NOMO-1 treated with DMSO at 0.1 percent for 48 hours (cell line): ENCODE measurements around the gene FAM168A.

Experiments used
- DNase-seq: peaks from one replicate; lab custom pipeline; 2025; ENCODE audit not compliant: unreplicated experiment; lab: John Stamatoyannopoulos, UW

The FAM168A gene

GRCh38 chr11:73559743-73560142 lies 38.2 kb downstream of the FAM168A start:
- no peak for DNase-seq

DNA sequence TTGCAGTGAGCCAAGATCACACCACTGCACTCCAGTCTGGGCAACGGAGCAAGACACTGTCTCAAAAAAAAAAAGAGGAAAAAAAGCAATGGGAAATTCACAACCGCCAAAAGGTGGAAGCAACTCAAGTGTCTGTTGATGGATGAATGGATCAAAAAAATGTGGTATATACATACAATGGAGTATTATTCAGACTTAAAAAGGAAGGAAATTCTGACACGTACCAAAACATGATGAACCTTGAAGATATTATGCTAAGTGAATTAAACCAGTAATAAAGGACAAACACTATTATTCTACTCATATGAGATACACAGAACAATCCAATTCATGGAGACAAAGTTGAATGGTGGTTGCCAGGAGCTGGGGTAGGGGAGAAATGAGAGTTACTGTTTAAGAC lies 40.9 kb downstream of the FAM168A start:
- DNase-seq: no peak

- DNase-seq: no peak
Measured at GRCh38 chr11:73555615-73556014, 42.3 kb downstream of the FAM168A start.

GRCh38 chr11:73554671-73555320 lies 43.1 kb downstream of the FAM168A start:
- DNase-seq: peak; percentile 71

DNA sequence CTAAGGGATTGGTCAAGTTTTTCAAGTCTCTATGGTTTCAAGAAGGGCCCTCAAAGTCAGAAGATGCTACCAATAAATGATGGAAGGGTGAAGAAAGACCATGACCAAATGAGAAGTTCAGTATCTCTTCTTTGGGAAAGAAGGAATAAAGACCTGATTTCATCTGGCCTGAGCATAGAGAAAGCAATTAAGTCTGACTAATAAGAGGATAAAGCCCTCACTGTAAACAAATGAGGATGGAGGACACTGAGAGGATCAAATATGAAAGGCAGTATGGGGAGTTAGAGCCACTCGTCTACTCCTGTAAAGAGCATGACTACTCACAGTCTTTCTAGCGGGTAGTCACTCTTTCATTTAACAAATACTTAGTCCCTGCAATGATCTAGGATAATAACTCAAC lies 44.6 kb downstream of the FAM168A start:
- DNase-seq: no peak

DNA sequence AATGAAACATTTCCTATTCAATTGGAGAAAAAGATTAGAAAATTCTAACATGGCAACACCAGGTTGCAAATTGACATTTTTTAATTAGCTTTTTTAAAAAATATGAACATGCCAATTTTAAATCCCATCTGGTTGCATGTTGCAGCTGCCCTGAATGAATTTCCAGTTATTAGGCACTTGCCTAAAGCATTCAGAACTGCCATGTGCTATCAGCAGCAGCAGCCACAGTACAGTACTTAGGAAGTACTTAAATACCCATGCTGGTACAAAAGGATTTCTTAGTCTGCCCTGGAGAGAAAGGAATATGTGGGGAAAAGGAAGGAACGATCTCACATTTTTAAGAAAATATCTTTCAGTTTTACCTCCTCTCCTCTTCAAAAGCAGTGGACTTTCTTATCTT lies 46.2 kb downstream of the FAM168A start:
- DNase-seq: no peak

GRCh38 chr11:73549376-73549775 lies 48.5 kb downstream of the FAM168A start:
- no peak for DNase-seq

DNA sequence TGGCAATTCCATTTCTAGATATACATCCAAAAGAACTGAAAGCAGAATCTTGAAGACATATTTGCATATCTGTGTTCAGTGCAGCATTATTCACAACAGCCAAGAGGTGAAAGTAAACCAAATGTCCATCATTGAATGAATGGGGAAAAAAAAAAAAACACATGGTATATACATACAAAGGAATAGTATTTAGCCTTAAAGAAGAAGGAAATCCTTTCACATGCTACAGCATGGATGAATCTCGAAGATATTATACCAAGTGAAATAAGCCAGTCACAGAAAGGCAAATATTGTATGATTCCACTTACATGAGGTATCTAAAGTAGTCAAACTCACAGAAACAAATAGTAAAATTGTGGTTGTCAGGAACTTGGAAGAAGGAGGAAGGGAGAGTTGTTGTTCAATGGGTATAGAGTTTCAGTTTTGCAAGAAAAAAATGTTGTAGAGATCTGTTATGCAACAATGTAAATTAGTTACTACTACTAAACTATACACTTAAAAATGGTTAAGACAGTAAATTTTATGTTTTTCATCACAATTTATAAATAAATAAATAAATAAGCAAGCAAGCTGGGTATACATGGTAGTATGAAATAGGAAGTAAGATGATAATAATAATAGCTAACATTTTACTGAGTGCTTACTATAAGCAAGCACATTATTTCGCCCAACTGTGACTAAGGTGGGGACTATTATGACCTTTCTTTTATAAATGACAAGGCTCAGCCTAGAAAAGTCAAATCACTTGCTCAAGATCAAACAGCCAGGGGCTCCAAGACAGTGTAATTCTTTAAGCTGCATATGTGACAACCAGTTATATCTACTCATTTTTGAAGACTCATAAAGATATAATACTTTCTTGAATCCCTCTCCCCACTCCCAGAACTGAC lies 50.0 kb downstream of the FAM168A start:
- DNase-seq: peak; percentile 76

- peak; percentile 87 for DNase-seq
Measured at GRCh38 chr11:73542175-73542574, 55.7 kb downstream of the FAM168A start.

- no peak for DNase-seq
Measured at GRCh38 chr11:73539506-73540084, 58.3 kb downstream of the FAM168A start.

GRCh38 chr11:73538381-73538872 lies 59.5 kb downstream of the FAM168A start:
- DNase-seq: peak; percentile 85

DNA sequence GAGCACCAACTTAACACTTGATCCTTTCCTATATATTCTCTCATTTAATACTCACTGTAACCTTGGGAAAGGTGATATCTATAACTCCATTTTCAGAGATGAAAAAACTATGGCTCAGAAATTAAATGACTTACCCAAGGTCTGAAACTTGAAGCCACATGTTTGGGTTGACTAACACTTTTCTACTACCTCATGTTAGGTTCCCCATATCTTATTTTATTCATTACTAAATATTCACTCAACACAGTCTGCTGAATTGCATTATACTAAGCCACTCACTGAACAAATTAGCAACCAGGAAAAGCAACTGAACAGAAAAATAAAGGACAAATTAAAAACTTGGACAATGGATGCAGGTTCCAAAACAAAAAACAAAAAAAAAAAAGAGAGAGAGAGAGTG lies 59.9 kb downstream of the FAM168A start:
- DNase-seq: peak; percentile 12

GRCh38 chr11:73536961-73537360 lies 61.0 kb downstream of the FAM168A start:
- peak; percentile 83 for DNase-seq

DNA sequence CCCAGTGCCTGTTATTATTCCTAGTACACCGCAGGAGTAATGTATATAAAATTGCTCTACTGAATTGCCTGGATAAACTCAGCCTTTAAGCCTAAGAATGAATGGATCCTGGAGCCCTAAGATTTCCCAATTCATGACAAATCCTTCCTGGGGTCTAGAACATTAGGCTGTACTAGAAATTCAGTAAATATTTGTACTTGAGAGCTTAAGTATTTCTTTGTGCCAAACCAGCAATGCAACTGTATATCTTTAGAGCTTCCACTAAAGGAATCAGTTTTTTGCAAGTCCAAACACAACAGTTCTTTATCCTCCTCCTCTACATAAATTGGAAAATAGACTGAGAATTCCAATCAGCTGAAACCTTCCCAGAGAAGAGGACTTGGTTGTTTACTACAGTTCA lies 65.6 kb downstream of the FAM168A start:
- DNase-seq: no peak

- DNase-seq: no peak
Measured at GRCh38 chr11:73531386-73531785, 66.5 kb downstream of the FAM168A start.

GRCh38 chr11:73530109-73530508 lies 67.8 kb downstream of the FAM168A start:
- no peak for DNase-seq

- no peak for DNase-seq
Measured at GRCh38 chr11:73529204-73529530, 68.7 kb downstream of the FAM168A start.

- DNase-seq: peak; percentile 41
Measured at GRCh38 chr11:73528483-73529203, 69.3 kb downstream of the FAM168A start.

DNA sequence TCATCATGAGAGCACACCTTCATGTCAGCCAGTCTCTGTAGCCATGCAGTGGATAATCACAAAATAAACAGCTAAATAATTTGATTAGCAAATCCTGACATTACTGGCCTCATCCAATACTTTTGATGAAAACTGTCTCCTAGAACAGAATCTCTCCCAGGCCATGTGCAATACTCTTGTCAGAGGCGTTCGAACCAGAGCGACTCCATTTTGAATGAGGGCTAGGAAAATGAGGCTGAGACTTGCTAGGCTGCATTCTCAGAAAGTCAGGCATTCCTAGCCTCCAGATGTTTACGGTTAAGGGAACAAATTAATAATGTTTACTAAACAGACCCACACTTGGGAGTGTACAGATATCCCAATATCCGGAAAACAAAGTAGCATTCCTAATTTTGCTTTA lies 69.9 kb downstream of the FAM168A start:
- no peak for DNase-seq

GRCh38 chr11:73525611-73526010 lies 72.3 kb downstream of the FAM168A start:
- no peak for DNase-seq

DNA sequence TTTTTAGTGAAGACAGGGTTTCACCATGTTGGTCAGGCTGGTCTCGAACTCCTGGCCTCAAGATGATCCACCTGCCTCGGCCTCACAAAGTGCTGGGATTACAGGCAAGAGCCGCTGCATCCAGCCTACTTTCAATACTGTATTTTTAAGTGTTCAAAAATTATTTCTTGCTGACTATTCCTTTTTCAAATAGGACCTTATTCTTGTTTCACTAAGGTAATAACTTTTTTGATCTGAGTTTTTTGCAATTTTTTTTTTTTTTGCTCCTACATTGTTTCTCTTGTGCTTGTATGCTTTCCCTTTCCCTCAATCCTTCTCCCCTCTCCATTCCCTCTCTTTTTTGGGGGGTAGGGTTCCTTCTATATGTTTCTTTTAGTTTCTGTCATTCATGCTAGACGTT lies 73.1 kb downstream of the FAM168A start:
- no peak for DNase-seq
